Inflammatory macrophage treated with lipopolysaccharide for 1 hour (primary cell): ENCODE data around the gene MTFP1.
"Not testable (repeated sequence)": the region's sequence is repeated elsewhere in the genome, so short reads cannot be mapped to it uniquely, and the experiment has no call there.

Source experiments
- DNase-seq, 2 donors: peaks; one replicate each; pipeline ENCODE4 v3.0.0-alpha.2; 2020 to 2022

MTFP1 gene

GRCh38 chr22:30426388-30427353 lies 1.1 kb downstream of the MTFP1 start:
- peak; percentile 87 to 95 for DNase-seq

- DNase-seq: no peak
Measured at GRCh38 chr22:30427871-30428270, 2.3 kb downstream of the MTFP1 start.

GRCh38 chr22:30429887-30430286 lies 4.3 kb downstream of the MTFP1 start:
- no peak for DNase-seq

GRCh38 chr22:30430933-30431332 lies 5.4 kb downstream of the MTFP1 start:
- no peak for DNase-seq

- no peak for DNase-seq
Measured at GRCh38 chr22:30432096-30432495, 6.5 kb downstream of the MTFP1 start.

- no peak for DNase-seq
Measured at GRCh38 chr22:30432520-30432919, 7.0 kb downstream of the MTFP1 start.

- no peak for DNase-seq
Measured at GRCh38 chr22:30433227-30433626, 7.7 kb downstream of the MTFP1 start.

- DNase-seq: no peak
Measured at GRCh38 chr22:30433773-30434172, 8.2 kb downstream of the MTFP1 start.

- no peak for DNase-seq
Measured at GRCh38 chr22:30434843-30435242, 9.3 kb downstream of the MTFP1 start.

GRCh38 chr22:30435674-30436126 lies 10.1 kb downstream of the MTFP1 start:
- DNase-seq: no peak

- DNase-seq: no peak
Measured at GRCh38 chr22:30436196-30436595, 10.6 kb downstream of the MTFP1 start.

GRCh38 chr22:30438559-30438958 lies 13.0 kb downstream of the MTFP1 start:
- no peak for DNase-seq

- DNase-seq: no peak
Measured at GRCh38 chr22:30439226-30439625, 13.7 kb downstream of the MTFP1 start.

- DNase-seq: no peak
Measured at GRCh38 chr22:30439836-30440235, 14.3 kb downstream of the MTFP1 start.

GRCh38 chr22:30441088-30441487 lies 15.5 kb downstream of the MTFP1 start:
- no peak for DNase-seq

GRCh38 chr22:30444632-30445437 lies 19.3 kb downstream of the MTFP1 start:
- DNase-seq: peak; percentile 30 to 85

- DNase-seq: peak in 1 of 2 donors; percentile 31
Measured at GRCh38 chr22:30445438-30446145, 20.0 kb downstream of the MTFP1 start.

GRCh38 chr22:30447656-30448055 lies 22.1 kb downstream of the MTFP1 start:
- no peak for DNase-seq

GRCh38 chr22:30451488-30451887 lies 25.9 kb downstream of the MTFP1 start:
- DNase-seq: not testable (repeated sequence)

GRCh38 chr22:30452861-30453260 lies 27.3 kb downstream of the MTFP1 start:
- no peak for DNase-seq

- no peak for DNase-seq
Measured at GRCh38 chr22:30453731-30454510, 28.4 kb downstream of the MTFP1 start.
